GM12875 (cell line): ENCODE measurements around the gene RAMP3.
A peak's percentile ranks its signal among the peaks of the same experiment; 100 is the strongest.

Experiments used
- H3K4me3 ChIP-seq: one replicate; pipeline ENCODE4 v1.5.1; 2011; ENCODE audit warnings: low read depth, low read length, control low read depth
- CTCF ChIP-seq: IDR thresholded peaks from 2 replicates; pipeline ENCODE4 v1.5.1; 2011; ENCODE audit warnings: low read depth, mild to moderate bottlenecking, control low read depth, inconsistent platforms, low read length, moderate library complexity, borderline replicate concordance; ENCODE audit not compliant: insufficient read depth

RAMP3 gene

GRCh38 chr7:45132708-45133320 is 24.8 kb upstream of the RAMP3 start:
- H3K4me3 ChIP-seq = no peak overlapping the region
- TF ChIP-seq CTCF = no peak

- no peak for TF ChIP-seq CTCF
- H3K4me3 ChIP-seq = no peak overlapping the region
Measured at GRCh38 chr7:45133352-45133751, 24.2 kb upstream of the RAMP3 start.

- H3K4me3 ChIP-seq = no peak overlapping the region
- no peak for TF ChIP-seq CTCF
Measured at GRCh38 chr7:45133877-45134276, 23.7 kb upstream of the RAMP3 start.

GRCh38 chr7:45136106-45137060 is 21.2 kb upstream of the RAMP3 start:
- peak; percentile 81 for TF ChIP-seq CTCF
- no peak overlapping the region for H3K4me3 ChIP-seq

GRCh38 chr7:45138433-45139267 is 18.9 kb upstream of the RAMP3 start:
- H3K4me3 ChIP-seq = no peak overlapping the region
- no peak for TF ChIP-seq CTCF

- TF ChIP-seq CTCF = no peak
- H3K4me3 ChIP-seq = no peak overlapping the region
Measured at GRCh38 chr7:45140827-45141226, 16.8 kb upstream of the RAMP3 start.
